ENCODE results near the gene BARHL1. TPM values are rescaled to one million over a fixed set of nuclear protein-coding genes. Genes with fewer than 3 reads are reported as not detected.

Gene BARHL1
- total and polyA plus RNA-seq, 2 of the 13 experiments (the other 11 are each of a cell fraction or from before 2014, with no cell fraction given): not detected

- TF ChIP-seq ZNF737 (CRISPR knock-in tag; IDR thresholded peaks at IDR 0.05; ENCODE audit: borderline replicate concordance): no peak
Observed at GRCh38 chr9:132577119-132577518, 5.3 kb upstream of the BARHL1 start (continued).

- in situ Hi-C loops (cut with HindIII; ENCODE audit: extremely low pct_ligation_motif_present, low pct_unique_long_range_greater_than_20kb): loop anchor here (5.0 kb wide), 2 partner anchors 71 to 166 kb away; partner anchors contain the start of gene CFAP77
- no peak for FAIRE-seq
- 0% methylated on average over 5 of the region's 7 CpGs for WGBS (ENCODE audit: low lambda C conversion rate)
Observed at GRCh38 chr9:132578367-132578932, 4.0 kb upstream of the BARHL1 start.

More at GRCh38 chr9:132578367-132578932, 4.0 kb upstream of the BARHL1 start:
- ChIA-PET POLR2A (no interaction called here), CTCF (ENCODE audit: low intra/inter-chr PET ratio, low total read pairs) (no interaction called here)
- Histone ChIP-seq H3K36me3 (replicated peaks in 1 of 2; ENCODE audit: control insufficient read depth in 1 of 2, insufficient read depth in 2 of 2, low read length in 2 of 2) (no peaks in the 10 kb centered on the region), H3K79me2 (ENCODE audit: insufficient read depth, low read length) (no peaks in the 10 kb centered on the region), H4K20me1 (ENCODE audit: insufficient read depth, low read length) (peaks cover 26% of the 10 kb centered on the region; the same call in 1 of the 2 replicates), H3K9me3 (ENCODE audit: low read length) (no peaks in the 10 kb centered on the region), H3K27ac (ENCODE audit: extremely low read length, insufficient read depth, low read length) (no peak overlapping the region), H3K4me2 (ENCODE audit: low read depth, low read length) (no peak overlapping the region), H3K4me1 (ENCODE audit: insufficient read depth, low read length) (no peaks in the 10 kb centered on the region), H3K4me3 (replicated peaks in 1 of 3; ENCODE audit: insufficient read depth in 1 of 3, low read depth in 2 of 3, low read length in 3 of 3) (no peak overlapping the region), H3K9ac (ENCODE audit: insufficient read depth, low read depth, low read length) (no peak overlapping the region), H2AFZ (ENCODE audit: low read length) (no peak overlapping the region), H3K27me3 (ENCODE audit: control insufficient read depth in 1 of 2, insufficient read depth in 2 of 2, low read length in 2 of 2) (peaks cover 10 to 52% of the 10 kb centered on the region in 2 experiments)
- no TSS peak for BruUV-seq (replicated peaks)
- ATAC-seq (no peak), DNase-seq (ENCODE audit: low spot score) (no peak)
- no peak for TF ChIP-seq ZNF790 (CRISPR knock-in tag; IDR thresholded peaks at IDR 0.05; ENCODE audit: borderline replicate concordance)
- no peak for TF ChIP-seq FOXC1 (CRISPR knock-in tag; IDR thresholded peaks at IDR 0.05; ENCODE audit: borderline replicate concordance)
- TF ChIP-seq, protein P1, sequence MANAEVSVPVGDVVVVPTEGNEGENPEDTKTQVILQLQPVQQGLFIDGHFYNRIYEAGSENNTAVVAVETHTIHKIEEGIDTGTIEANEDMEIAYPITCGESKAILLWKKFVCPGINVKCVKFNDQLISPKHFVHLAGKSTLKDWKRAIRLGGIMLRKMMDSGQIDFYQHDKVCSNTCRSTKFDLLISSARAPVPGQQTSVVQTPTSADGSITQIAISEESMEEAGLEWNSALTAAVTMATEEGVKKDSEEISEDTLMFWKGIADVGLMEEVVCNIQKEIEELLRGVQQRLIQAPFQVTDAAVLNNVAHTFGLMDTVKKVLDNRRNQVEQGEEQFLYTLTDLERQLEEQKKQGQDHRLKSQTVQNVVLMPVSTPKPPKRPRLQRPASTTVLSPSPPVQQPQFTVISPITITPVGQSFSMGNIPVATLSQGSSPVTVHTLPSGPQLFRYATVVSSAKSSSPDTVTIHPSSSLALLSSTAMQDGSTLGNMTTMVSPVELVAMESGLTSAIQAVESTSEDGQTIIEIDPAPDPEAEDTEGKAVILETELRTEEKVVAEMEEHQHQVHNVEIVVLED (CRISPR knock-in tag; IDR thresholded peaks at IDR 0.05; ENCODE audit: borderline replicate concordance): no peak
- TF ChIP-seq EHMT2 (IDR thresholded peaks at IDR 0.05; ENCODE audit: borderline replicate concordance, low read depth, low read length): no peak
- TF ChIP-seq BORCS8-MEF2B (CRISPR knock-in tag; IDR thresholded peaks at IDR 0.05): no peak
- no peak for TF ChIP-seq REXO4 (CRISPR knock-in tag; IDR thresholded peaks at IDR 0.05; ENCODE audit: borderline replicate concordance)
- no peak for TF ChIP-seq ZNF317 (CRISPR knock-in tag; IDR thresholded peaks at IDR 0.05)
- TF ChIP-seq, protein P2, sequence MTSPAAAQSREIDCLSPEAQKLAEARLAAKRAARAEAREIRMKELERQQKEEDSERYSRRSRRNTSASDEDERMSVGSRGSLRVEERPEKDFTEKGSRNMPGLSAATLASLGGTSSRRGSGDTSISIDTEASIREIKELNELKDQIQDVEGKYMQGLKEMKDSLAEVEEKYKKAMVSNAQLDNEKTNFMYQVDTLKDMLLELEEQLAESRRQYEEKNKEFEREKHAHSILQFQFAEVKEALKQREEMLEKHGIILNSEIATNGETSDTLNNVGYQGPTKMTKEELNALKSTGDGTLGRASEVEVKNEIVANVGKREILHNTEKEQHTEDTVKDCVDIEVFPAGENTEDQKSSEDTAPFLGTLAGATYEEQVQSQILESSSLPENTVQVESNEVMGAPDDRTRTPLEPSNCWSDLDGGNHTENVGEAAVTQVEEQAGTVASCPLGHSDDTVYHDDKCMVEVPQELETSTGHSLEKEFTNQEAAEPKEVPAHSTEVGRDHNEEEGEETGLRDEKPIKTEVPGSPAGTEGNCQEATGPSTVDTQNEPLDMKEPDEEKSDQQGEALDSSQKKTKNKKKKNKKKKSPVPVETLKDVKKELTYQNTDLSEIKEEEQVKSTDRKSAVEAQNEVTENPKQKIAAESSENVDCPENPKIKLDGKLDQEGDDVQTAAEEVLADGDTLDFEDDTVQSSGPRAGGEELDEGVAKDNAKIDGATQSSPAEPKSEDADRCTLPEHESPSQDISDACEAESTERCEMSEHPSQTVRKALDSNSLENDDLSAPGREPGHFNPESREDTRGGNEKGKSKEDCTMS (CRISPR knock-in tag; conservative IDR thresholded peaks at IDR 0.05): no peak
- TF ChIP-seq PRPF4 (IDR thresholded peaks at IDR 0.05; ENCODE audit: low read depth, low read length, poor library complexity, severe bottlenecking): no peak
- no peak for TF ChIP-seq ZNF17 (CRISPR knock-in tag; IDR thresholded peaks at IDR 0.05)
- TF ChIP-seq, protein P3, sequence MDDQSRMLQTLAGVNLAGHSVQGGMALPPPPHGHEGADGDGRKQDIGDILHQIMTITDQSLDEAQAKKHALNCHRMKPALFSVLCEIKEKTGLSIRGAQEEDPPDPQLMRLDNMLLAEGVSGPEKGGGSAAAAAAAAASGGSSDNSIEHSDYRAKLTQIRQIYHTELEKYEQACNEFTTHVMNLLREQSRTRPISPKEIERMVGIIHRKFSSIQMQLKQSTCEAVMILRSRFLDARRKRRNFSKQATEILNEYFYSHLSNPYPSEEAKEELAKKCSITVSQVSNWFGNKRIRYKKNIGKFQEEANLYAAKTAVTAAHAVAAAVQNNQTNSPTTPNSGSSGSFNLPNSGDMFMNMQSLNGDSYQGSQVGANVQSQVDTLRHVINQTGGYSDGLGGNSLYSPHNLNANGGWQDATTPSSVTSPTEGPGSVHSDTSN (CRISPR knock-in tag; IDR thresholded peaks at IDR 0.05; ENCODE audit: borderline replicate concordance): no peak
- TF ChIP-seq FOXJ3 (CRISPR knock-in tag; IDR thresholded peaks at IDR 0.05; ENCODE audit: borderline replicate concordance): no peak
- no peak for TF ChIP-seq TAF15 (IDR thresholded peaks at IDR 0.05; ENCODE audit: low read depth, low read length, poor library complexity, severe bottlenecking)
- intact Hi-C loops (cut with micrococcal nuclease; ENCODE audit: unreplicated experiment): no loop called here

Data from HepG2 (cell line).